HG03575 (cell line): ENCODE results near the gene ZSWIM7.

Experiments used
- ATAC-seq: cut with Tn5 transposase; IDR thresholded peaks from one replicate; pipeline ENCODE4 v1.9.1; 2021; ENCODE audit not compliant: unreplicated experiment, insufficient number of reproducible peaks, low FRiP score; ENCODE audit errors: extremely low read depth

The ZSWIM7 gene

GRCh38 chr17:15999141-15999973 is at the start of gene ZSWIM7, which contains the start of gene TTC19:
Gene ZSWIM7 (minus strand): TSS chr17:15999704. CDS start chr17:15999594, 110 bp downstream.
Gene TTC19 (plus strand): TSS chr17:15999824. CDS start chr17:15999849, 25 bp downstream.
- ATAC-seq = peak; percentile 54

- ATAC-seq = no peak
Observed at GRCh38 chr17:16048811-16049449, 49.4 kb upstream of the ZSWIM7 start.

- ATAC-seq = no peak
Observed at GRCh38 chr17:16046966-16047365, 47.5 kb upstream of the ZSWIM7 start.

GRCh38 chr17:16044487-16044886 is 45.0 kb upstream of the ZSWIM7 start:
- ATAC-seq = no peak

- ATAC-seq = no peak
Observed at GRCh38 chr17:16040710-16041251, 41.3 kb upstream of the ZSWIM7 start.

GRCh38 chr17:16037636-16038035 is 38.1 kb upstream of the ZSWIM7 start:
- no peak for ATAC-seq

- no peak for ATAC-seq
Observed at GRCh38 chr17:16036261-16036660, 36.8 kb upstream of the ZSWIM7 start.

GRCh38 chr17:16033729-16034349 is 34.3 kb upstream of the ZSWIM7 start:
- no peak for ATAC-seq

GRCh38 chr17:16027708-16028584 is 28.4 kb upstream of the ZSWIM7 start:
- ATAC-seq = no peak

- ATAC-seq = no peak
Observed at GRCh38 chr17:16026895-16027294, 27.4 kb upstream of the ZSWIM7 start.

- ATAC-seq = no peak
Observed at GRCh38 chr17:16025202-16025601, 25.7 kb upstream of the ZSWIM7 start.

- ATAC-seq = no peak
Observed at GRCh38 chr17:16023881-16024280, 24.4 kb upstream of the ZSWIM7 start.

GRCh38 chr17:16019347-16019746 is 19.8 kb upstream of the ZSWIM7 start:
- ATAC-seq = no peak

GRCh38 chr17:16013943-16014407 is 14.5 kb upstream of the ZSWIM7 start:
- ATAC-seq = no peak

GRCh38 chr17:16007439-16007838 is 7.9 kb upstream of the ZSWIM7 start:
- ATAC-seq = no peak

GRCh38 chr17:16005636-16006035 is 6.1 kb upstream of the ZSWIM7 start:
- no peak for ATAC-seq

GRCh38 chr17:16003841-16004240 is 4.3 kb upstream of the ZSWIM7 start:
- ATAC-seq = no peak

GRCh38 chr17:16002708-16003260 is 3.3 kb upstream of the ZSWIM7 start:
- no peak for ATAC-seq
